ENCODE data around the gene IL20RB.

Gene IL20RB, protein sequence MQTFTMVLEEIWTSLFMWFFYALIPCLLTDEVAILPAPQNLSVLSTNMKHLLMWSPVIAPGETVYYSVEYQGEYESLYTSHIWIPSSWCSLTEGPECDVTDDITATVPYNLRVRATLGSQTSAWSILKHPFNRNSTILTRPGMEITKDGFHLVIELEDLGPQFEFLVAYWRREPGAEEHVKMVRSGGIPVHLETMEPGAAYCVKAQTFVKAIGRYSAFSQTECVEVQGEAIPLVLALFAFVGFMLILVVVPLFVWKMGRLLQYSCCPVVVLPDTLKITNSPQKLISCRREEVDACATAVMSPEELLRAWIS

DNA sequence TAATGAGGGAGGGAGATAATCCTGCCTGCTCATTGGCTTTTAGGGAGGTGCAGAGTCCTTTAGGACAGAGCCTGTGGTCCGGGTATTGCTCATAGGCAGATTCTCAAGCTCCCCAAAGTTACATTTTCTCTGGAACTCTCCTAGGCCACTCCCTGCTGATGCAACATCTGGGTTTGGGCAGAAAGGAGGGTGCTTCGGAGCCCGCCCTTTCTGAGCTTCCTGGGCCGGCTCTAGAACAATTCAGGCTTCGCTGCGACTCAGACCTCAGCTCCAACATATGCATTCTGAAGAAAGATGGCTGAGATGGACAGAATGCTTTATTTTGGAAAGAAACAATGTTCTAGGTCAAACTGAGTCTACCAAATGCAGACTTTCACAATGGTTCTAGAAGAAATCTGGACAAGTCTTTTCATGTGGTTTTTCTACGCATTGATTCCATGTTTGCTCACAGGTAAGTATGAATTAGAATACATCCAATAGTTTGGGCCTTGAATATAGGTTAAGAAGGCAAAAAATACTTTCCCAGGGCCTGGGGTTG is at the start of gene IL20RB:
Gene IL20RB (plus strand): TSS at position 233 of the 538 bp plus-strand sequence. CDS start 131 bp downstream, at position 364.
- no peak for DNase-seq

DNA sequence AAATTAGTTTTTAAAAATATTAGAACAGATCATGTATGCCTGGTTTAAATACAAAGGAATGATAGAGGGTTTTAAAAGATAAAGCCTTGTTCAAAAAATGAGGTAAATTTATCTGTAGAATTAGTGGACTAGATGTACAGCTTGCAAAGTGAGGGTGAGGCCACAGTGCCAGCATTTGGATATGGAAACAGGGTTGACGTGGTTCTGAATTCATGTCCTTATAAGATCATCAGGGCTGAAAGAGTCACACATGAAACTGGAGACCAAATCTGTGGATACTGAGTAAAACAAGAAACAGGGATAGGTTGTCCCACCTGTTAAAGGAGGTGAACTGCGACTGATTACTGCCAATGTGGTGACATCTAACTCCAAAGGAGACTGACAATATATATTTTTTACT is 49.5 kb upstream of the IL20RB start:
- no peak for DNase-seq

- DNase-seq = no peak
Measured at GRCh38 chr3:136909187-136909586, 48.6 kb upstream of the IL20RB start.

GRCh38 chr3:136910697-136911096 is 47.1 kb upstream of the IL20RB start:
- DNase-seq = peak in 1 of 2 experiments; percentile 11

DNA sequence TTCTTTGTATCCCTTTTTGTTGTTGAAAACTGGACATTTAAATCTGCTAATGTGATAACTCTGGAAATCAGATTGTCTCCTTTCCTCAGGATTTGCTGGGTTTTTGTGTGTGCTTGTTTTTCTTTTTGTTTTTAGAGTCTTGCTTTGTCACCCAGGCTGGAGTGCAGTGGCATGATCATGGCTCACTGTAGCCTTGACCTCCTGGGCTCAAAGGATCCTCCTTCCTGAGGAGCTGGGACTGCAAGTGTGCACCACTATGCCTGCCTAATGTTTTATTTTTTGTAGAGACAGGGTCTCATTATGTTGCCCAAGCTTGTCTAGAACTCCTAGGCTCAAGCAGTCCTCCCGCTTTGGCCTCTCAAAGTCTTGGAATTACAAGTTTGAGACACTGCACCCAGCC is 44.6 kb upstream of the IL20RB start:
- DNase-seq = no peak

- DNase-seq = no peak
Measured at GRCh38 chr3:136914739-136915138, 43.0 kb upstream of the IL20RB start.

DNA sequence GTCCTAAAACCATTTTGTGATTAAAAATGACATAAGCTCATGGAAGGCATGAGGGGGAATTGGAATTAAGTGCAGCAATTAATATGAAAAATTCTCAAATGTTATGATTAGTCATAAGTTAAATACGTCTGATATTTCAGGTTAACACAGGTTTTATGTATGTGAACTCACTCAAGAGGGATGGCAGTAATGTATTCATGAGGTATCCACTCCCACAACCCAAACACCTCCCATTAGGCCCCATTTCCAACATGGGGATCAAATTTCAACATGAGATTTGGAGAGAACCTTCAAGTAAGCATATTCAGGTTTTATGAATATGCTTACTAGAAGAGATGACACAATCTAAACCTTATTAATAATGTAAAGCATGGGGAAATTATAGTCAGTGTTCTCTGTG is 41.6 kb upstream of the IL20RB start:
- no peak for DNase-seq

DNA sequence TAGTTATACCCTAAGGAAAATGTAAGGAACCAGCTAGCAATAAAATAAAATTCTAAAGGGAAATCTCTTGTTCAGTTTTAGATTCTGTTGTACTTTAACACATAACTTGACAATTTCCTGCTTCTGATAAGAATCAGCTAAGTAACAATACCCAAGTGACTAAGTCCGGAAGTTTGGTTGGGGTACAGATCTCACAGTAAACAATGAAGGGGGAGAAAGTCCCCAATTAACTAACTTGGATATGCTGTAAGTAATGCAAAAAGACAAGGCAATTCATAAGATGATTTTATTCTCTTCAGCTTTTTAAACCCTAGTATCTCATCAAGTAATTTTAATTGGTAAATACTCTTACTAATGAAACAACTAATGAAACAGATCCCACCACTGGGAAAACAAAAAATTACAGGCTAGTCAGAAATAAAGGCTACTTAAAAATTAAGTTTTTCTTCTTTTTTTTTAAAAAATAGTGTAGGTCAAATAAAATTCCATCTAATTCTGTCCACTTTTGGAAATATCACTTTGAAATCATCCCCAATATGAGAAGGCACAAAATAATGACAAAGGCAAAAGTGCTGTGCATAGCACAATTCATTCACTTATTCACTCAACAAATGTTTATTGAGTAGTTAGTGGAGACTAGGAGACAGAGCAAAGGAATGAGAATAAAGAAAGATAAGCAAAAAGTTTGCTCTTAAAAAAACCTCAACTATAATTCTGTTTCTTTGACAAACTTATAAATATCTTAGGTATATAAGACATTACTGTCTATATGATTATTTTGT is 37.8 kb upstream of the IL20RB start:
- no peak for DNase-seq

DNA sequence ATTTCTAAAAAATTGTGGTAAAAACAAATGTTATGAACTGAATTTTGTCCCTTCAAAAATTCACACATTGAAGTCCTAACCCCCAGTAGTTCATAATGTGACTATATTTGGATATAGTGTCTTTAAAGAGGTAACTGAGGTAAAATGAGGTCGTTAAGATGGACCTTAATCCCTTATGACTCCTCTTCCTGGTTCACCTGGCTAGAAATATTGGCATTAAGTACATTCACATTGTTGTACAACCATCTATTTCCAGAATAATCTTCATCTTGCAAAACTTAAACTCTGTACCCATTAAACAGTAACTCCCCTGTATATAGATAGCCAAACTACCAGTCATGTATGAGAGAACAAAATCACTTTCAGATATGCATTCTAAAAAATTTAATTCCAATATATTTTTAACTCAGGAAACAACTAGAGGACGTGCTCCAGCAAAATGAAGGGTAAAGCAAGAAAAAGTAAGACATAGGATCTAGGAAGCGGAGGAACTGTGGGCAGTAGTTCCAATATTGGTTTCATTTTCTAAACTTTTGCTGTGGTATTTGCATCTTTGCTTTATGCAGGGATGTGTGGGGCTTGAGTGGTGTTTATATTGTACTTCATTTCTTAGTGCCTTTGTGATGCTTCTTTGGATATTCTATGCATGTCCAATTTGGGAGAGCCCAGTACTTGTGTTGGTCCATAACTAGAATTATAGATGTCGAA is 36.7 kb upstream of the IL20RB start:
- no peak for DNase-seq

DNA sequence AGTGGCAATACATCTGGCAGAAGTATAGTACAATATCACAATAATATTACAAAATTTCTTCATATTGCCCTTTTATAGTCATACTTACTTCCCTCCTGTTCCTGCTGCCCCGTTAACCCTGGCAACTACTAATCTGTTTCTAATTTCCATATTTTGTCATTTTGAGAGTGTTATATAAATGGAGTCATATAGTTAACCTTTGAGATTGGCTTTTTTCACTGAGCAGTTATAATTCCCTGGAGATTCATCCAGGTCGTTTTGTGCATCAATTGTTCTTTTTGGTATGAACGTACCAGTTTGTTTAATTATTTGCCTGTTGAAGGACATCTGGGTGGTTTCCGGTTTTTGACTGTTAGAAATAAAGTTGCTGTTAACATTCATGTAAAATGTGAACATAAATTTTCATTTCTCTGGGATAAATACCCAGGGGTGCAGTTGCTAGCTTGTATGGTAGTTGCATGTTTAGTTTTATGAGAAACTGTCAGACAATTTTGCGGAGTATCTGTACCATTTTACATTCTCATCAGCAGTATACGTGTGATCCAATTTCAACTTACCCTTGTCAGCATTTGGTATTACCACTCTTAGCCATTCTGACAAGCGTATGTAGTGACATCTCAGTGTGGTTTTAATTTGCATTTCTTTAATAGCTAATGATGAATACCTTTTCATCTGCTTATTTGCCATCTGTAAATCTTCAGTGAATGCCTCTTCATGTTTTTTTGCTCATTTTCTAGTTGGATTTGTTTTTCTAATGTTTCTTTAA is 32.2 kb upstream of the IL20RB start:
- DNase-seq = peak; percentile 16 to 78

GRCh38 chr3:136928240-136928639 is 29.5 kb upstream of the IL20RB start:
- no peak for DNase-seq

DNA sequence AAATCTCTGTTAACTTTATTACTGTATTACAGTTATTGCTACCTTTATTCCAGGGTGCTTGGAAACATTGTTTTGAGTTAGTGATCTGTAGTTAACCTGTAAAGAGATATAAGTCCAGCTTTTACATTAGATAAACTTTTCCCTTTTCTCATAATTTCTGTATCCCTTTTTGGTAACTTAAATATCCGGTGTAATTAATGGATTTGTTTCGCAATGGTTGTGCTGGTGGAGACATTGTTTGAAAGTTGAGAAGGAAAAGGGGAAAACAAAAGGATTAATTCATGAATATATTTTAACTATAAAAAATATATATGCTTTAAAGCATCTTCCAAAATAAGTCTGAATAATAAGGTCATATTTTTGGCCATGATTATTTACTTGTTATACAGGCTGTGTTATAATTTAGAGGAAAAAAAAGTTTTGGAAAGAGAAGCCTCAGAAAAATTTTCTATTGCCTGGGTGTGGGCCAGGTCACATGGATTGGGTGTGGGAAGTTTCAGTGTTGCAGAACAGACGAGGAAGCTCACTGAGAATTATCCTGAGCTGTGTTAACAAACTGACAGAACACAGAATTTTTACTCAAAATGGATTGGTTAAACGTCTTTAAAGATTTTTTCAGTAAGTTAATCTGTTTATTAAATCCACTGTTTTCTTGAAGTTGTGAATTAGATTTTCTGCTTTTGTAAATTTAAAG is 27.7 kb upstream of the IL20RB start:
- DNase-seq = no peak

DNA sequence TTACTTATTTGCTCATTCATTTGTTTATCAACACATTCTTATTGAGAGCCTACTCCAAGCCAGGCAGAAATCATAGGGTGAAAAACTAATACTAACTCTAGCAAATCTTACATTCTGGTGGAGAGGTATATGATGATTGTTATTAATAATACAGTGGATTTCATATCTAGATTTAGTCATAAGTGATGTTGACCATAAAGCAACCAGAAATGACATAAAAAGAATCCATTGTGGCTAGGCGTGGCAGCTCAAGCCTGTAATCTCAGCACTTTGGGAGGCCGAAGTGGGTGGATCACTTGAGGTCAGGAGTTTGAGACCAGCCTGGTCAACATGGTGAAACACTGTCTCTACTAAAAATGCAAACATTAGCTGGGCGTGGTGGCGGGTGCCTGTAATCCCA is 26.2 kb upstream of the IL20RB start:
- DNase-seq = no peak

GRCh38 chr3:136932523-136932922 is 25.3 kb upstream of the IL20RB start:
- DNase-seq = no peak

DNA sequence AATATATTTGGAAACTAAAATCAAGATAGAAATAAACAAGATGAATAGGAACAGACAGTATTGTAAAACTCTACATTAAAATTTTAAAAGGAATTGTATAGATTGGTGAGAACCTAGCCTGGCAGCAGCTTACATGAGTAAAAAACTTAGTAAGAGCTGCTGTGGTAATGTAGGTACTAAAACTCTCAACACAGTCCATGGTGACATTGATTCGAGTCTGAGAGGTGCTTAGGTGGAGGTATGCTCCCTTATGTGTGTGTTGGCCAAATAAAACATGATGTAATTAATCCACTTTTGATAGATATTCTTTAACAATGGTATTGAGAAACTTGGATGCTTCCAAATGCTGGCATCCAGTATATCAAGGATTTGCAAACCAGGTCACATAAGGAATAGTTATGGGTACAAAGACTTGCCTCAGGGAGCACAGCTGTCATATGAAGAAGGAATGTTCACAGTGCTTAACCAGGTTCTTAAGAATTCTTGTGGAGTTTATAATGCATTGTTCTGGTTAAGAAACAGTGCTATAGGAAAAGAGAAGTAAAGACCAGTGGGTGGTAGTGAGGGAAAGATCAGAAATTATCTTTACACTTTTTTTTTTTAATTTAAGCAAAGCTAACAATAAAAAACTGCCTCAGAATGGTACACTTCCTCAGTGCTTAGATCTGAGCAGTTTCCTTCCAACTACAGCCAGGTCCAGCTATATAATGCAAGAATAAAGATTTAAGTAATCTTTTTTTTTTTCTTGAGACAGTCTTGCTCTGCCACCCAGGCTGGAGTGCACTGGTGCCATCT is 24.6 kb upstream of the IL20RB start:
- DNase-seq = no peak

DNA sequence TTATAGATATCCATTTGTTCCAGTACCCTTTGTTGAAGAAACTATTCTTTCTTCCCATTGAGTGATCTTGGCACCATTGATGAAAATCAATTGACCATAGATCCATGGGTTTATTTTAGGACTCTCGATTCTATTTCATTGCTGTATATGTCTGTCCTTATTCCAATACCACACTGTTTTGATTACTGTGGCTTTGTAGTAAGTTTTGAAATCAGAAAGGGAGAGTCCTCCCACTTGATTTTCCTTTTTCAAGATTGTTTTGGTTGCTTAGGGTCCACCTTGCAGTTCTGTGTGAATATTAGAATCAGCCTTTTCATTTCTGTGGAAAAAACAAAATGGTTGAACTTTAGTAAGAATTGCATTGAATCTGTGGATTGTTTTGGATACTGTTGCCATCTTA is 20.6 kb upstream of the IL20RB start:
- DNase-seq = no peak

- no peak for DNase-seq
Measured at GRCh38 chr3:136937851-136938250, 19.9 kb upstream of the IL20RB start.

DNA sequence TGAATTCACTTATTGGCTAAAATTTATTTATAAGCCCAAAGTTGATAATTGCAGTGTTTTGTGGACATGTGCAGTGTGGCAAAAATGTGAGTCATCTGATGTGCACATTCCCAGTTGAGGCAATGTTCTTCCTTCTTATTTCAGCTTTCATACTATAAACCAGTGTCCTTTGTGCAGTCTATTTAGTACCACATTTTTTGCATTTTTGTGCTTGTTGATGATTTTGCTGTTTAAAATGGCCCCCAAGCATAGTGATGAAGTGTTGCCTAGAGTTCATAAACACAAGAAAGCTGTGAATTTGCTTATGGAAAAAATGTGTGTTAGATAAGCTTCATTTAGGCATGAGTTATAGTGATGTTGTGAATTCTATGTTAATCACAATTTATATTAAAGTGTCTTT is 19.4 kb upstream of the IL20RB start:
- DNase-seq = no peak

GRCh38 chr3:136939489-136939888 is 18.3 kb upstream of the IL20RB start:
- no peak for DNase-seq

GRCh38 chr3:136942803-136943202 is 15.0 kb upstream of the IL20RB start:
- DNase-seq = no peak

- DNase-seq = no peak
Measured at GRCh38 chr3:136943436-136943835, 14.3 kb upstream of the IL20RB start.
